AG04449 (cell line): ENCODE measurements around the gene SEPTIN11.

ENCODE experiments used
- CTCF ChIA-PET: fragments of 350-600 bp; formaldehyde crosslinking; extraction: SDS; loops from one replicate; lab custom pipeline; 2021; ENCODE audit warnings: antibody characterized with exemption; lab: Yijun Ruan, JAX
- POLR2A ChIA-PET: fragments of 400-600, 350-600 bp; formaldehyde crosslinking; extraction: SDS; loops from one replicate; lab custom pipeline; 2020; ENCODE audit warnings: antibody characterized with exemption, inconsistent platforms; lab: Yijun Ruan, JAX
- DNase-seq: peaks from one replicate; pipeline ENCODE4 v3.0.0-alpha.2; 2010; ENCODE audit warnings: low read depth, low spot score
- H3K4me3 ChIP-seq: 2 replicates; pipeline ENCODE4 v1.5.1; 2011; ENCODE audit warnings: low read depth, mild to moderate bottlenecking, control low read depth, low read length
- CTCF ChIP-seq: IDR thresholded peaks from one replicate; pipeline ENCODE4 v1.5.1; 2011; ENCODE audit warnings: mild to moderate bottlenecking, moderate library complexity, low read length, control low read depth, inconsistent platforms; ENCODE audit not compliant: insufficient read depth; ENCODE audit errors: missing control alignments

SEPTIN11 gene

GRCh38 chr4:76979236-76979635, 29.7 kb downstream of the SEPTIN11 start:
- POLR2A ChIA-PET, result no interaction called here
- no peak for TF ChIP-seq CTCF
- CTCF ChIA-PET, result no interaction called here
- H3K4me3 ChIP-seq, result no peak overlapping the region
- DNase-seq, result no peak

DNA sequence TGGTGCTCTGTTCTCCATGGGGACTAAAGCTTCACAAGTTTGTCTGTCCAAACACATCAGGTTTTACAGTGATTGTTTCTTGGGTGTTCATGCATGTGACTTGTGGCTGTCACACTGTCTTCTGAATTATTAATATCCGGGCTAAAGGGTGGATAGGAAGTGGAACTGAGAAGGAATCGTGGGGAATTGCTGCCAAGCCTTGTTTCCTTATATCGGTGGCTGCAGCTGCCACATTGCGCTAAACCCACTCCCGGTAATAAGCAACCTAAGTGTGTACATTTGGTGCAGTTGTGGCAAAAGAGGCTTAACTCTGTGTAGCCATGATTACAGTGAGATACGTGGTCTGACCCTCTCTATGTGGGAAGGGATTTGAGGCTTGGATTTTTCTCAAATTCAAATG, 30.7 kb downstream of the SEPTIN11 start:
- DNase-seq, result no peak
- no peak for TF ChIP-seq CTCF
- ChIA-PET CTCF (interaction anchor here (0.8 kb wide), 1 partner anchor 16 kb away, joined by 4 read pairs; no protein-coding TSS in a partner anchor), POLR2A (interaction anchor here (0.9 kb wide), 1 partner anchor 10 kb away, joined by 5 read pairs; no protein-coding TSS in a partner anchor)
- H3K4me3 ChIP-seq, result no peak overlapping the region

DNA sequence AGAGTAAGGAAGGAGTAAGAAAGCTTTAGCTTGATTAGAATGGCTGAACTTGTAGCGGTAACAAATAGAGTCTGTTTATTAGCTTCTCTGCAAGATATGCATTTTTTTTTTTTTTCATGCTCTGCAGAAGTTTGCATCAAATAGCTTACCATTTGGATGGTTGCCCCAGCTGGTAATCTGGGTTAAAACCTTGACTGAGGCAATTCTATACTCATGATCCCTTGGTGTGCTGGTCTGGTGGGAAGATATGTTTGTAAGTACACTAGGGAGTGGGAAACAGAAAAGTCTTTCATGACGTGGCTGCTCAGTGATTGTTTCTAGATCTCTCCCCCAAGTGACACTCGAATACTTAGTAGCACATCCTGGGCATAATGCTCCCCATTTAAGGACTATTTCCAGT, 32.1 kb downstream of the SEPTIN11 start:
- POLR2A ChIA-PET, result no interaction called here
- H3K4me3 ChIP-seq, result no peak overlapping the region
- CTCF ChIA-PET, result interaction anchor here (0.9 kb wide), 1 partner anchor 61 kb away, joined by 3 read pairs; no protein-coding TSS in a partner anchor
- TF ChIP-seq CTCF, result no peak
- DNase-seq, result no peak

DNA sequence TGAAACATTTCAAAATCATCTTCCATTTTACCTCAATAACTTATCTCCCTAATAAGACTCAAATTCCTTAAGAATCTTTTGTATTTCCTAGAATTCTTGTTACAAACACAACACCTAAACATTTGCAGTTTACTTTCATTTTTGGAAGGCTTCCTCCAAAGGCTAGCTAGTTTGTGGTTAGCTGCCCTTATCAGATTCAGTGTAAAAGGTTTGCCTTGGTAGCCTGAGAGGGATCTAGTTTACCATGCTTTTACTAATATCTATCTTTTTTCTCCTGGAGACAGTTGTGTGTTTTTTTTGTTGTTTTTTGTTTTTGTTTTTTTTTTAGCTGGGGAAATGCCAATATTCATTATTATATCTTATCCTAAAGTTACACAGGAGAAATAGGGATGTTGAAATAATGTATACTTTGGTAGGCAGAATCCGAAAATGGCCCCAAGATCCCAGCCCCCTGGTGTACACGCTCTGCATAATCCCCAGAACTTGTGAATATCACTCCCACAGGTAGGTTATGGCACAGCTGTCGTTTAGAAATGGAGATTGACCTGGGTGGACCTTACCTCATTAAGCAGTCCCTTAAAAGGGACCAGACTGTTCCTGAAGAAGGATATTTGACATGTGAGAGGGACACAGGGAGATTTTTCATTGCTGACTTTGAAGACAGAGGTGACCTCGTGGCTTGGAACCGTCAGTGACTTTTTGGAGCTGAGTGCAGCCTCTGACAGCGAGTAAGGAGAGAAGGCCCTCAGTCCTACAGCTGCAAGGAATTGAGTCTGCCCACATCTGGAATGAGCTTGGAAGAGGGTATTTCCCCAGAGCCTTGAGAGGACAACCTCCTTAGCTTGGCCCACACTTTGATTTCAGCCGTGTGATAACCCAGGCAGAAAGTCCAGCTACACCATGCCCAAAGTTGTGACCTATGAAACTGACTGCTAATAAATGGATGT, 33.4 kb downstream of the SEPTIN11 start:
- H3K4me3 ChIP-seq, result no peak overlapping the region
- DNase-seq, result no peak
- ChIA-PET POLR2A (interaction anchor here (0.7 kb wide), 1 partner anchor 239 kb away, joined by 3 read pairs; no protein-coding TSS in a partner anchor), CTCF (interaction anchor here (1.0 to 1.5 kb wide), 3 partner anchors 10 to 803 kb away, joined by 3 read pairs; no protein-coding TSS in a partner anchor)
- TF ChIP-seq CTCF, result peak; percentile 29

DNA sequence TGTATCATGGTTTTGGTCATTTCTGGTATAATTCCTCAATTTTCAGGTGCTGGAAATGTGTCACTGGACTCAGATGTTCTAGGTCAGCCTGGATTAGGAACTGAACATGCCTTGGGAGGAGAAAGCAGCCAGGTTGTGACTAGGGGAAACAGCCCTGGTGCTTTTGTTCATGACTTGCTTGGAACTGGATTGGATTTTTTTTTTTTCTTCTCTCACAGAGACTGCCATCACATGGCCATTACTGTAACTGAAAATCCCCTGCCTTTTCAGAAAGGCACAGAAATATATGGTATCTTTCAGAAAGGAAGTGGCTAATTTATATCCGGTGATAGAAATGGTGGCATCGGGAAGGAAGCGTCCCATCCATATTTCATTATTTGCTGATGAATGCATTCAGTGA, 34.6 kb downstream of the SEPTIN11 start:
- POLR2A ChIA-PET, result no interaction called here
- no peak for DNase-seq
- no peak overlapping the region for H3K4me3 ChIP-seq
- peak; percentile 27 for TF ChIP-seq CTCF
- CTCF ChIA-PET, result interaction anchor here (1.0 kb wide), 1 partner anchor 9 kb away, joined by 3 read pairs; no protein-coding TSS in a partner anchor

GRCh38 chr4:76984788-76985211, 35.2 kb downstream of the SEPTIN11 start:
- POLR2A ChIA-PET, result no interaction called here
- H3K4me3 ChIP-seq, result no peak overlapping the region
- CTCF ChIA-PET, result no interaction called here
- TF ChIP-seq CTCF, result no peak
- DNase-seq, result peak; percentile 100
